ENCODE data around the gene TGFBR3L. TPM values are rescaled to one million over a fixed set of nuclear protein-coding genes. Genes with fewer than 3 reads are reported as not detected.

TGFBR3L gene
- total and polyA plus RNA-seq, 10 of the 15 experiments (the other 5 are each of a cell fraction or from before 2014, with no cell fraction given), result 0.20 to 0.23 TPM; not detected in 8

DNA sequence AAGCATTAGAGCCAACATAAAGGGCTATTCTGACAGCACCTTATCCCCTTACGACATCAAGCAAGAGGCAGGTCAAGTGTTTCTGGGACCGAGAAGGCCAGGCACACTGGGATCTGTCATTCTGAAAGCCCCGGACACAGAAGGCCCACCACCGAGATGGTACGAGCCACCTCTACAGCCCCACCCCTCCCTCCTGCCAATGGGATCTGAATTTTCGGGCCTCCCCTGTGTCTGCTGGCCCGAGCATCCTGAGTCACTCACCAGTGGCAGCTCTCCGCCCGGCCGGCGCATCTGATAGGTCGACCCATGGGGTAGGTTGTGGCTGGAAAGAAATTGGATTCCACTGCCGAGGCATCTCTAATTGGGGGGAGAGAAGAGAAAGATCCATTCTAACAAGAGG, 26.2 kb downstream of the TGFBR3L start:
- Histone ChIP-seq H3K36me3 (ENCODE audit: control insufficient read depth in 2 of 2, insufficient read depth in 2 of 2, low read length in 1 of 2) (peaks cover 7 to 12% of the 10 kb centered on the region in 2 experiments; a peak in 3 of 4 replicates), H3K9ac (ENCODE audit: control insufficient read depth, insufficient read depth, low read length) (no peak overlapping the region), H3K27ac (ENCODE audit: control insufficient read depth, insufficient read depth) (no peak overlapping the region), H3K27me3 (replicated peaks in 1 of 2; ENCODE audit: control insufficient read depth in 2 of 2, insufficient read depth in 2 of 2, low read length in 1 of 2) (no peaks in the 10 kb centered on the region), H3K4me2 (ENCODE audit: control insufficient read depth, insufficient read depth) (no peak overlapping the region), H3K4me1 (ENCODE audit: control insufficient read depth, insufficient read depth, low read length) (peaks cover 7% of the 10 kb centered on the region), H3K4me3 (no peak overlapping the region), H2AFZ (ENCODE audit: control insufficient read depth, low read depth, low read length) (no peak overlapping the region), H4K20me1 (ENCODE audit: control insufficient read depth, insufficient read depth) (no peaks in the 10 kb centered on the region), H3K9me3 (replicated peaks; ENCODE audit: control insufficient read depth, insufficient read depth, low read length) (no peaks in the 10 kb centered on the region), H3K79me2 (ENCODE audit: control insufficient read depth, insufficient read depth, low read length) (peaks cover 23% of the 10 kb centered on the region)
- ChIA-PET RAD21 (ENCODE audit: unreplicated experiment) (no interaction called here), SMC1A (ENCODE audit: uncharacterized antibody, unreplicated experiment) (interaction anchor here (0.6 kb wide), 1 partner anchor 137 kb away, joined by 4 read pairs; no protein-coding TSS in a partner anchor), POLR2A (no interaction called here), CTCF (interaction anchor here (0.6 to 1.1 kb wide), 3 partner anchors 12 to 31 kb away, joined by 3 to 7 read pairs (median 4); no protein-coding TSS in a partner anchor)
- in situ Hi-C loops (cut with MboI) (loop anchor here (10.0 kb wide), 1 partner anchor 314 kb away; no protein-coding TSS in a partner anchor), intact Hi-C loops (cut with micrococcal nuclease; ENCODE audit: unreplicated experiment) (loop anchor here (10.0 kb wide), 1 partner anchor 214 kb away; no protein-coding TSS in a partner anchor)
- no peak for TF ChIP-seq RELA (IDR thresholded peaks at IDR 0.05; ENCODE audit: borderline replicate concordance, partially characterized antibody)
- TF ChIP-seq, protein P1, sequence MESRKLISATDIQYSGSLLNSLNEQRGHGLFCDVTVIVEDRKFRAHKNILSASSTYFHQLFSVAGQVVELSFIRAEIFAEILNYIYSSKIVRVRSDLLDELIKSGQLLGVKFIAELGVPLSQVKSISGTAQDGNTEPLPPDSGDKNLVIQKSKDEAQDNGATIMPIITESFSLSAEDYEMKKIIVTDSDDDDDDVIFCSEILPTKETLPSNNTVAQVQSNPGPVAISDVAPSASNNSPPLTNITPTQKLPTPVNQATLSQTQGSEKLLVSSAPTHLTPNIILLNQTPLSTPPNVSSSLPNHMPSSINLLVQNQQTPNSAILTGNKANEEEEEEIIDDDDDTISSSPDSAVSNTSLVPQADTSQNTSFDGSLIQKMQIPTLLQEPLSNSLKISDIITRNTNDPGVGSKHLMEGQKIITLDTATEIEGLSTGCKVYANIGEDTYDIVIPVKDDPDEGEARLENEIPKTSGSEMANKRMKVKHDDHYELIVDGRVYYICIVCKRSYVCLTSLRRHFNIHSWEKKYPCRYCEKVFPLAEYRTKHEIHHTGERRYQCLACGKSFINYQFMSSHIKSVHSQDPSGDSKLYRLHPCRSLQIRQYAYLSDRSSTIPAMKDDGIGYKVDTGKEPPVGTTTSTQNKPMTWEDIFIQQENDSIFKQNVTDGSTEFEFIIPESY (IDR thresholded peaks at IDR 0.05), result no peak
- TF ChIP-seq, protein P2, sequence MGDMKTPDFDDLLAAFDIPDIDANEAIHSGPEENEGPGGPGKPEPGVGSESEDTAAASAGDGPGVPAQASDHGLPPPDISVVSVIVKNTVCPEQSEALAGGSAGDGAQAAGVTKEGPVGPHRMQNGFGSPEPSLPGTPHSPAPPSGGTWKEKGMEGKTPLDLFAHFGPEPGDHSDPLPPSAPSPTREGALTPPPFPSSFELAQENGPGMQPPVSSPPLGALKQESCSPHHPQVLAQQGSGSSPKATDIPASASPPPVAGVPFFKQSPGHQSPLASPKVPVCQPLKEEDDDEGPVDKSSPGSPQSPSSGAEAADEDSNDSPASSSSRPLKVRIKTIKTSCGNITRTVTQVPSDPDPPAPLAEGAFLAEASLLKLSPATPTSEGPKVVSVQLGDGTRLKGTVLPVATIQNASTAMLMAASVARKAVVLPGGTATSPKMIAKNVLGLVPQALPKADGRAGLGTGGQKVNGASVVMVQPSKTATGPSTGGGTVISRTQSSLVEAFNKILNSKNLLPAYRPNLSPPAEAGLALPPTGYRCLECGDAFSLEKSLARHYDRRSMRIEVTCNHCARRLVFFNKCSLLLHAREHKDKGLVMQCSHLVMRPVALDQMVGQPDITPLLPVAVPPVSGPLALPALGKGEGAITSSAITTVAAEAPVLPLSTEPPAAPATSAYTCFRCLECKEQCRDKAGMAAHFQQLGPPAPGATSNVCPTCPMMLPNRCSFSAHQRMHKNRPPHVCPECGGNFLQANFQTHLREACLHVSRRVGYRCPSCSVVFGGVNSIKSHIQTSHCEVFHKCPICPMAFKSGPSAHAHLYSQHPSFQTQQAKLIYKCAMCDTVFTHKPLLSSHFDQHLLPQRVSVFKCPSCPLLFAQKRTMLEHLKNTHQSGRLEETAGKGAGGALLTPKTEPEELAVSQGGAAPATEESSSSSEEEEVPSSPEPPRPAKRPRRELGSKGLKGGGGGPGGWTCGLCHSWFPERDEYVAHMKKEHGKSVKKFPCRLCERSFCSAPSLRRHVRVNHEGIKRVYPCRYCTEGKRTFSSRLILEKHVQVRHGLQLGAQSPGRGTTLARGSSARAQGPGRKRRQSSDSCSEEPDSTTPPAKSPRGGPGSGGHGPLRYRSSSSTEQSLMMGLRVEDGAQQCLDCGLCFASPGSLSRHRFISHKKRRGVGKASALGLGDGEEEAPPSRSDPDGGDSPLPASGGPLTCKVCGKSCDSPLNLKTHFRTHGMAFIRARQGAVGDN (IDR thresholded peaks at IDR 0.05), result no peak
- TF ChIP-seq PML (IDR thresholded peaks at IDR 0.05; ENCODE audit: low read length), result no peak
- no peak for TF ChIP-seq KLF5 (IDR thresholded peaks at IDR 0.05; ENCODE audit: partially characterized antibody)
- TF ChIP-seq ZZZ3 (IDR thresholded peaks at IDR 0.05; ENCODE audit: control insufficient read depth, insufficient read length, low read depth), result no peak
- no peak for TF ChIP-seq RAD21 (IDR thresholded peaks at IDR 0.05; ENCODE audit: insufficient read depth, low read depth, low read length)
- BruUV-seq (replicated peaks), result no TSS peak
- FAIRE-seq (no peak), ATAC-seq (no peak), DNase-seq (ENCODE audit: low read depth, low spot score) (no peak)
- 97% methylated on average over 13 of the region's 13 CpGs for WGBS (ENCODE audit: insufficient coverage, insufficient replicate concordance, low lambda C conversion rate, missing lambda C conversion rate)

All from GM12878 (cell line).